Stimulated activated CD4-positive, alpha-beta T cell treated with anti-CD3 and anti-CD28 coated beads, Interleukin-2, amount 100 ng/mL, for 48 hours (primary cell): Measurements from ENCODE around the gene APOM.

Source experiments
- DNase-seq, 2 donors: peaks; one replicate each; pipeline ENCODE4 v3.0.0-alpha.2; 2020

Gene APOM

GRCh38 chr6:31631681-31632278, 23.9 kb upstream of the APOM start:
- no peak for DNase-seq

- no peak for DNase-seq
Measured at GRCh38 chr6:31632279-31632946, 23.3 kb upstream of the APOM start.

- no peak for DNase-seq
Measured at GRCh38 chr6:31633447-31633846, 22.2 kb upstream of the APOM start.

GRCh38 chr6:31634131-31634530, 21.6 kb upstream of the APOM start:
- DNase-seq, result no peak

- DNase-seq, result no peak
Measured at GRCh38 chr6:31634969-31635575, 20.6 kb upstream of the APOM start.

- no peak for DNase-seq
Measured at GRCh38 chr6:31636698-31637596, 18.7 kb upstream of the APOM start.

- DNase-seq, result no peak
Measured at GRCh38 chr6:31639043-31639442, 16.7 kb upstream of the APOM start.

GRCh38 chr6:31639449-31639861, 16.2 kb upstream of the APOM start:
- DNase-seq, result no peak

- no peak for DNase-seq
Measured at GRCh38 chr6:31640612-31641011, 15.1 kb upstream of the APOM start.

GRCh38 chr6:31641370-31641769, 14.3 kb upstream of the APOM start:
- no peak for DNase-seq

- no peak for DNase-seq
Measured at GRCh38 chr6:31642798-31643570, 12.7 kb upstream of the APOM start.

GRCh38 chr6:31643818-31644454, 11.8 kb upstream of the APOM start:
- DNase-seq, result no peak

GRCh38 chr6:31645325-31645724, 10.4 kb upstream of the APOM start:
- no peak for DNase-seq

- no peak for DNase-seq
Measured at GRCh38 chr6:31651602-31652191, 4.0 kb upstream of the APOM start.

- DNase-seq, result peak in 1 of 2 donors; percentile 22
Measured at GRCh38 chr6:31652925-31653724, 2.6 kb upstream of the APOM start.

- no peak for DNase-seq
Measured at GRCh38 chr6:31654574-31655348, 933 bp upstream of the APOM start.

GRCh38 chr6:31657406-31658157, 1.9 kb downstream of the APOM start:
- DNase-seq, result no peak

- DNase-seq, result no peak
Measured at GRCh38 chr6:31658158-31658688, 2.5 kb downstream of the APOM start.
